ENCODE data around the gene JCHAIN. TPM values are rescaled to one million over a fixed set of nuclear protein-coding genes. Genes with fewer than 3 reads are reported as not detected.

The JCHAIN gene
- total and polyA plus RNA-seq, 9 of the 15 experiments (the other 6 are each of a cell fraction or from before 2014, with no cell fraction given), result 0.04 to 0.68 (median 0.26) TPM; not detected in 5

- TF ChIP-seq REST (IDR thresholded peaks at IDR 0.05; ENCODE audit: borderline replicate concordance) (no peak), REST (CRISPR knock-in tag; IDR thresholded peaks at IDR 0.05; ENCODE audit: low read depth) (no peak), ATF7 (IDR thresholded peaks at IDR 0.05) (peak; percentile 56; the same call in 1 of the 2 replicates), CHCHD3 (CRISPR knock-in tag; IDR thresholded peaks at IDR 0.05) (no peak), EP300 (IDR thresholded peaks at IDR 0.05; ENCODE audit: low read length) (peak; percentile 84), RFX1 (IDR thresholded peaks at IDR 0.05) (no peak), ZNF584 (CRISPR knock-in tag; IDR thresholded peaks at IDR 0.05; ENCODE audit: low read depth) (peak; percentile 93), ZNF316 (IDR thresholded peaks at IDR 0.05) (peak; percentile 87), ZNF384 (IDR thresholded peaks at IDR 0.05; ENCODE audit: low read depth, low read length) (no peak), ZBTB11 (CRISPR knock-in tag; IDR thresholded peaks at IDR 0.05) (0 out of 6 replicates have a peak, but pooled peaks of 1 of the 3 experiments have one; percentile 32), MAFG (tag; conservative IDR thresholded peaks at IDR 0.05) (peak; percentile 61), SNIP1 (IDR thresholded peaks at IDR 0.05; ENCODE audit: low read depth) (no peak), XRCC5 (IDR thresholded peaks at IDR 0.05; ENCODE audit: low read depth, low read length) (no peak), CHD2 (IDR thresholded peaks at IDR 0.05; ENCODE audit: low read depth, low read length) (no peak), TEAD1 (CRISPR knock-in tag; IDR thresholded peaks at IDR 0.05) (peak in 1 of 2 experiments; percentile 29; a peak in 1 of 4 replicates), KLF6 (CRISPR knock-in tag; IDR thresholded peaks at IDR 0.05; ENCODE audit: borderline replicate concordance) (peak; percentile 57; the same call in 1 of the 2 replicates), SMARCA5 (IDR thresholded peaks at IDR 0.05) (no peak)
Measured at GRCh38 chr4:70714079-70714887, 48.0 kb upstream of the JCHAIN start (continued).
